HCT116 (cell line): ENCODE data around the gene BPIFB4. TPM values are rescaled to one million over a fixed set of nuclear protein-coding genes. Genes with fewer than 3 reads are reported as not detected.

Experiments
- ATAC-seq: fragments of 200-7000 bp; cut with Tn5 transposase; 2 replicates; pipeline ENCODE4 v1.9.1; 2020; ENCODE audit warnings: mild to moderate bottlenecking, moderate library complexity
- BruUV-seq: library from RNA; stranded (reverse); fragments of 400-500 nt; replicated peaks from 2 replicates; lab custom pipeline; 2021; lab: Mats Ljungman, UMichigan
- CTCF ChIA-PET: fragments of 300-600 bp; sonication (Branson Sonifier 250); formaldehyde crosslinking; loops from one replicate; lab custom pipeline; 2021; ENCODE audit warnings: antibody characterized with exemption; lab: Charles Lee
- POLR2A ChIA-PET: fragments of 300-600, 350-600 bp; sonication (Branson Sonifier 250); formaldehyde crosslinking; loops from one replicate; lab custom pipeline; 2021; ENCODE audit warnings: antibody characterized with exemption; lab: Charles Lee
- RAD21 ChIA-PET, 2 experiments: fragments of 300-600 bp; sonication (Branson Sonifier 250); formaldehyde crosslinking; loops; one replicate each; lab custom pipeline; 2023; ENCODE audit warnings: low total read pairs in 2 of 2; ENCODE audit not compliant: uncharacterized antibody in 2 of 2, unreplicated experiment in 2 of 2, low non-redundant PET in 1 of 2; lab: Charles Lee
- DNase-seq: peaks from one replicate; pipeline ENCODE4 v3.0.0-alpha.2; 2010; ENCODE audit warnings: low read depth, low spot score
- H2AFZ ChIP-seq: fragments of 200-600 bp; shearing (Covaris generic), sonication (generic); 2 replicates; pipeline ENCODE4 v1.6.1; 2017; ENCODE audit warnings: low read depth, mixed run types, mixed read lengths, antibody characterized with exemption, low read length; ENCODE audit not compliant: poor library complexity, severe bottlenecking
- H3K27ac ChIP-seq: 2 replicates; pipeline ENCODE4 v1.5.1; 2012; ENCODE audit warnings: low read depth, low read length
- H3K27me3 ChIP-seq: fragments of 200-600 bp; sonication (generic); 2 replicates; pipeline ENCODE4 v1.6.1; 2016; ENCODE audit warnings: mixed run types, low read length, mixed read lengths; ENCODE audit not compliant: insufficient read depth
- H3K36me3 ChIP-seq, 2 experiments: fragments of 200-500 bp in 1 of 2; fragments of 200-600 bp in 1 of 2; sonication (Bioruptor generic) in 1 of 2; sonication (generic) in 1 of 2; 2 replicates each; pipeline versions ENCODE4 v1.5.1 to v1.6.1; 2014 to 2016; ENCODE audit warnings: low read length in 2 of 2, inconsistent platforms in 1 of 2, mixed read lengths in 1 of 2, mixed run types in 1 of 2; ENCODE audit not compliant: insufficient read depth in 2 of 2, control insufficient read depth in 1 of 2
- H3K4me1 ChIP-seq, 2 experiments: fragments of 200-600 bp in 1 of 2; sonication (generic) in 1 of 2; 2 replicates each; pipeline versions ENCODE4 v1.5.1 to v1.6.1; 2012 to 2017; ENCODE audit warnings: low read length in 2 of 2, inconsistent platforms in 1 of 2, mild to moderate bottlenecking in 1 of 2, mixed read lengths in 1 of 2, mixed run types in 1 of 2, moderate library complexity in 1 of 2; ENCODE audit not compliant: insufficient read depth in 2 of 2, control insufficient read depth in 1 of 2
- H3K4me2 ChIP-seq: fragments of 200-600 bp; sonication (generic); 2 replicates; pipeline ENCODE4 v1.6.1; 2017; ENCODE audit warnings: mixed run types, low read length, mixed read lengths
- H3K4me3 ChIP-seq, 2 experiments: fragments of 200-600 bp in 1 of 2; sonication (generic) in 1 of 2; replicated peaks in 1 of 2; 2 replicates each; pipeline ENCODE4 v1.5.1; 2011 to 2016; ENCODE audit warnings: low read length in 2 of 2, control low read depth in 1 of 2, low read depth in 1 of 2, mild to moderate bottlenecking in 1 of 2, mixed read lengths in 1 of 2, mixed run types in 1 of 2
- H3K79me2 ChIP-seq: fragments of 200-600 bp; sonication (generic); 2 replicates; pipeline ENCODE4 v1.6.1; 2017; ENCODE audit warnings: mild to moderate bottlenecking, mixed run types, low read length, moderate library complexity, mixed read lengths; ENCODE audit not compliant: insufficient read depth
- H3K9ac ChIP-seq: fragments of 200-600 bp; sonication (generic); 2 replicates; pipeline ENCODE4 v1.6.1; 2016; ENCODE audit warnings: low read length, mixed read lengths
- H3K9me2 ChIP-seq: fragments of 200-600 bp; sonication (generic), shearing (Covaris generic); 2 replicates; pipeline ENCODE4 v1.6.1; 2017; ENCODE audit warnings: mixed run types, mild to moderate bottlenecking, moderate library complexity; ENCODE audit not compliant: insufficient read depth
- H3K9me3 ChIP-seq, 2 experiments: fragments of 200-500 bp in 1 of 2; fragments of 200-600 bp in 1 of 2; sonication (Bioruptor generic) in 1 of 2; sonication (generic) in 1 of 2; 2 replicates each; pipeline ENCODE4 v1.6.1; 2014 to 2017; ENCODE audit warnings: low read length in 2 of 2, mixed read lengths in 2 of 2, inconsistent platforms in 1 of 2, low read depth in 1 of 2, mild to moderate bottlenecking in 1 of 2, mixed run types in 1 of 2, moderate library complexity in 1 of 2; ENCODE audit not compliant: control insufficient read depth in 1 of 2, insufficient read depth in 1 of 2
- H4K20me1 ChIP-seq: fragments of 200-600 bp; sonication (generic), shearing (Covaris generic); 2 replicates; pipeline ENCODE4 v1.6.1; 2017; ENCODE audit warnings: mixed run types, mild to moderate bottlenecking, moderate library complexity; ENCODE audit not compliant: insufficient read depth
- CBX3 ChIP-seq: IDR thresholded peaks from 2 replicates; pipeline ENCODE4 v1.6.1; 2012; ENCODE audit warnings: low read depth
- CEBPB ChIP-seq: IDR thresholded peaks from 2 replicates; pipeline ENCODE4 v1.6.1; 2012; ENCODE audit warnings: low read depth
- EGR1 ChIP-seq: IDR thresholded peaks from 2 replicates; pipeline ENCODE4 v1.6.1; 2012; ENCODE audit warnings: low read depth
- ELF1 ChIP-seq: IDR thresholded peaks from 2 replicates; pipeline ENCODE4 v1.6.1; 2012; ENCODE audit warnings: low read depth, borderline replicate concordance
- EZH2 ChIP-seq: fragments of 200-600 bp; sonication (generic); IDR thresholded peaks from 2 replicates; pipeline ENCODE4 v1.6.1; 2017; ENCODE audit warnings: antibody characterized with exemption, mixed run types
- EZH2phosphoT487 ChIP-seq: fragments of 200-600 bp; IDR thresholded peaks from 2 replicates; pipeline ENCODE4 v1.6.1; 2018; ENCODE audit warnings: antibody characterized with exemption, borderline replicate concordance
- FOSL1 ChIP-seq: IDR thresholded peaks from 2 replicates; pipeline ENCODE4 v1.6.1; 2012; ENCODE audit warnings: low read depth
- POLR2AphosphoS5 ChIP-seq: IDR thresholded peaks from 2 replicates; pipeline ENCODE4 v1.6.1; 2011; ENCODE audit warnings: mild to moderate bottlenecking, low read depth, low read length, moderate library complexity
- RAD21 ChIP-seq: IDR thresholded peaks from 2 replicates; pipeline ENCODE4 v1.6.1; 2012; ENCODE audit warnings: low read depth, mild to moderate bottlenecking
- REST ChIP-seq: IDR thresholded peaks from 2 replicates; pipeline ENCODE4 v1.6.1; 2012; ENCODE audit warnings: low read depth
- SIN3A ChIP-seq: IDR thresholded peaks from 2 replicates; pipeline ENCODE4 v1.6.1; 2012; ENCODE audit warnings: low read depth
- TCF7L2 ChIP-seq: IDR thresholded peaks from 2 replicates; pipeline ENCODE4 v1.7.0; 2011; ENCODE audit warnings: borderline replicate concordance, inconsistent platforms; ENCODE audit not compliant: insufficient read depth, insufficient read length; ENCODE audit errors: extremely low read depth
- YY1 ChIP-seq: IDR thresholded peaks from 2 replicates; pipeline ENCODE4 v1.6.1; 2011; ENCODE audit warnings: low read length, low read depth, moderate library complexity, mild to moderate bottlenecking; ENCODE audit not compliant: insufficient replicate concordance; ENCODE audit errors: extremely low read depth
- ZNF274 ChIP-seq: fragments of 200-500 bp; sonication (Bioruptor generic); IDR thresholded peaks from 2 replicates; pipeline ENCODE4 v1.6.1; 2014; ENCODE audit warnings: mild to moderate bottlenecking, low read depth, low read length, inconsistent platforms
- intact Hi-C: fragments of 100-400 bp; cut with micrococcal nuclease; formaldehyde crosslinking; loops from 2 replicates; pipeline ENCODE4 v1.10.0; 2022
- total RNA-seq: library from RNA; stranded (reverse); gene quantifications from one replicate; pipeline ENCODE4 v1.2.1, GENCODE V29; 2021; ENCODE audit not compliant: unreplicated experiment
- TF ChIP-seq, protein P1 (sequence below): IDR thresholded peaks from 2 replicates; pipeline ENCODE4 v1.6.1; 2012
- TF ChIP-seq, protein P2 (sequence below): IDR thresholded peaks from 2 replicates; pipeline ENCODE4 v1.6.1; 2011; ENCODE audit warnings: mild to moderate bottlenecking, low read length, moderate library complexity; ENCODE audit not compliant: insufficient replicate concordance; ENCODE audit errors: extremely low read depth

Gene BPIFB4
- total RNA-seq, 1 experiment from 2014 or later: not detected

- ChIA-PET RAD21 (no interaction called here), POLR2A (no interaction called here), CTCF (interaction anchor here (0.9 kb wide), 1 partner anchor 9 kb away, joined by 5 read pairs; no protein-coding TSS in a partner anchor)
- TF ChIP-seq ZNF274 (no peak), FOSL1 (no peak), EZH2 (no peak), SIN3A (no peak), EZH2phosphoT487 (no peak), REST (no peak), CBX3 (no peak), RAD21 (no peak), EGR1 (no peak), CEBPB (no peak), YY1 (no peak), TCF7L2 (no peak), ELF1 (no peak), POLR2AphosphoS5 (no peak)
- TF ChIP-seq, protein P1, sequence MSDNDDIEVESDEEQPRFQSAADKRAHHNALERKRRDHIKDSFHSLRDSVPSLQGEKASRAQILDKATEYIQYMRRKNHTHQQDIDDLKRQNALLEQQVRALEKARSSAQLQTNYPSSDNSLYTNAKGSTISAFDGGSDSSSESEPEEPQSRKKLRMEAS: no peak
- TF ChIP-seq, protein P2, sequence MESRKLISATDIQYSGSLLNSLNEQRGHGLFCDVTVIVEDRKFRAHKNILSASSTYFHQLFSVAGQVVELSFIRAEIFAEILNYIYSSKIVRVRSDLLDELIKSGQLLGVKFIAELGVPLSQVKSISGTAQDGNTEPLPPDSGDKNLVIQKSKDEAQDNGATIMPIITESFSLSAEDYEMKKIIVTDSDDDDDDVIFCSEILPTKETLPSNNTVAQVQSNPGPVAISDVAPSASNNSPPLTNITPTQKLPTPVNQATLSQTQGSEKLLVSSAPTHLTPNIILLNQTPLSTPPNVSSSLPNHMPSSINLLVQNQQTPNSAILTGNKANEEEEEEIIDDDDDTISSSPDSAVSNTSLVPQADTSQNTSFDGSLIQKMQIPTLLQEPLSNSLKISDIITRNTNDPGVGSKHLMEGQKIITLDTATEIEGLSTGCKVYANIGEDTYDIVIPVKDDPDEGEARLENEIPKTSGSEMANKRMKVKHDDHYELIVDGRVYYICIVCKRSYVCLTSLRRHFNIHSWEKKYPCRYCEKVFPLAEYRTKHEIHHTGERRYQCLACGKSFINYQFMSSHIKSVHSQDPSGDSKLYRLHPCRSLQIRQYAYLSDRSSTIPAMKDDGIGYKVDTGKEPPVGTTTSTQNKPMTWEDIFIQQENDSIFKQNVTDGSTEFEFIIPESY: no peak
- Histone ChIP-seq H3K9me3 (no peaks in the 10 kb centered on the region), H3K9me2 (no peaks in the 10 kb centered on the region), H3K4me2 (no peak overlapping the region), H3K27me3 (no peaks in the 10 kb centered on the region), H3K27ac (no peak overlapping the region), H3K36me3 (no peaks in the 10 kb centered on the region), H3K9ac (no peak overlapping the region), H3K79me2 (no peaks in the 10 kb centered on the region), H2AFZ (no peak overlapping the region), H4K20me1 (no peaks in the 10 kb centered on the region), H3K4me1 (no peaks in the 10 kb centered on the region), H3K4me3 (no peak overlapping the region)
- intact Hi-C loops: no loop called here
- no peak for DNase-seq
- ATAC-seq: no peak
- BruUV-seq: no TSS peak
Observed at GRCh38 chr20:33067806-33068205, 11.6 kb upstream of the BPIFB4 start.
